Left lung (tissue), 10 donors: ENCODE measurements around the gene ANKRD33. TPM values are rescaled to one million over a fixed set of nuclear protein-coding genes. Genes with fewer than 3 reads are reported as not detected.

Experiments used
- ATAC-seq: fragments of 200-7000 bp; cut with Tn5 transposase; one replicate; pipeline ENCODE4 v1.9.1; 2020; ENCODE audit warnings: moderate library complexity
- DNase-seq, 4 donors: peaks; one replicate each; pipeline ENCODE4 v3.0.0-alpha.2; 2013 to 2020
- H3K27ac ChIP-seq, 2 donors: fragments of 200-600 bp; sonication (generic) in 1 of 2; one replicate each; pipeline versions ENCODE4 v1.5.0 to v1.8.0; 2020 to 2021
- H3K27me3 ChIP-seq, 2 donors: fragments of 200-600 bp; sonication (generic) in 1 of 2; one replicate each; pipeline versions ENCODE4 v1.5.0 to v1.8.0; 2020 to 2021
- H3K36me3 ChIP-seq, 2 donors: fragments of 200-600 bp; sonication (generic) in 1 of 2; one replicate each; pipeline versions ENCODE4 v1.5.0 to v1.8.0; 2020 to 2021
- H3K4me1 ChIP-seq, 2 donors: fragments of 200-600 bp; one replicate each; pipeline ENCODE4 v1.8.0; 2021
- H3K4me3 ChIP-seq, 2 donors: fragments of 200-600 bp; sonication (generic) in 1 of 2; one replicate each; pipeline versions ENCODE4 v1.5.0 to v1.8.0; 2020 to 2021; ENCODE audit warnings: mild to moderate bottlenecking in 1 of 2
- H3K9me3 ChIP-seq, 2 donors: fragments of 200-600 bp; sonication (generic) in 1 of 2; one replicate each; pipeline versions ENCODE4 v1.5.0 to v1.8.0; 2020 to 2021
- CTCF ChIP-seq, 2 donors: fragments of 200-600 bp; sonication (generic) in 1 of 2; IDR thresholded peaks; one replicate each; pipeline versions ENCODE4 v1.5.0 to v1.8.0; 2021; ENCODE audit warnings: antibody characterized with exemption in 2 of 2
- intact Hi-C, 2 donors: fragments of 100-400 bp; cut with DNase I; formaldehyde crosslinking; loops; one replicate each; pipeline versions ENCODE4 v1.11.2 to v1.14.2; 2022
- polyA plus RNA-seq, 6 donors: library from polyadenylated mRNA; unstranded; fragments of 120-200 nt; gene quantifications; one replicate each; pipeline ENCODE4 v1.2.1, GENCODE V29; 2013; ENCODE audit not compliant: insufficient read length in 6 of 6
- total RNA-seq, 2 donors: library from RNA; stranded (reverse); fragmentation: NEBNext Ultra II Directional; extraction: Animal tissue kit (Norgen Biotek cat#: 25700); gene quantifications; one replicate each; pipeline ENCODE4 v1.2.1, GENCODE V29; 2021
- donor health status: DM: no; HTN: yes; CAD: no.
- donor health status: DM: no; HTN: no; CAD: no.

Gene ANKRD33
- total and polyA plus RNA-seq, 8 donors: 0.08 to 0.13 (median 0.08) TPM; not detected in 5

- H3K36me3 ChIP-seq: no peaks in the 10 kb centered on the region
- DNase-seq (no peak), ATAC-seq (no peak)
- intact Hi-C loops: loop anchor here in 1 of 2 donors (5.0 kb wide), 1 partner anchor 93 kb away; no protein-coding TSS in a partner anchor
- peaks cover 11 to 37% of the 10 kb centered on the region in 2 donors for H3K4me1 ChIP-seq
- no peaks in the 10 kb centered on the region for H3K9me3 ChIP-seq
- H3K4me3 ChIP-seq: no peak overlapping the region
- peaks cover 0 to 9% of the 10 kb centered on the region in 2 donors for H3K27me3 ChIP-seq
- no peak for TF ChIP-seq CTCF (IDR thresholded peaks at IDR 0.05)
- H3K27ac ChIP-seq: no peak overlapping the region
Measured at GRCh38 chr12:51889216-51890132, 1.6 kb downstream of the ANKRD33 start.

- Histone ChIP-seq H3K4me1 (peaks cover 11 to 32% of the 10 kb centered on the region in 2 donors), H3K4me3 (no peak overlapping the region), H3K27ac (no peak overlapping the region), H3K36me3 (no peaks in the 10 kb centered on the region), H3K9me3 (no peaks in the 10 kb centered on the region), H3K27me3 (peaks cover 0 to 9% of the 10 kb centered on the region in 2 donors)
- ATAC-seq (no peak), DNase-seq (peak in 1 of 4 donors; percentile 57)
- TF ChIP-seq CTCF (IDR thresholded peaks at IDR 0.05): no peak
- intact Hi-C loops: loop anchor here in 1 of 2 donors (5.0 kb wide), 1 partner anchor 92 kb away; no protein-coding TSS in a partner anchor
Measured at GRCh38 chr12:51890133-51890464, 2.2 kb downstream of the ANKRD33 start.

- DNase-seq (peak in 1 of 4 donors; percentile 67), ATAC-seq (no peak)
- no peaks in the 10 kb centered on the region for H3K9me3 ChIP-seq
- intact Hi-C loops: loop anchor here in 1 of 2 donors (5.0 kb wide), 1 partner anchor 92 kb away; no protein-coding TSS in a partner anchor
- H3K27ac ChIP-seq: no peak overlapping the region
- TF ChIP-seq CTCF (IDR thresholded peaks at IDR 0.05): no peak
- H3K4me1 ChIP-seq: peaks cover 9 to 32% of the 10 kb centered on the region in 2 donors
- H3K36me3 ChIP-seq: no peaks in the 10 kb centered on the region
- no peak overlapping the region for H3K4me3 ChIP-seq
- peaks cover 0 to 9% of the 10 kb centered on the region in 2 donors for H3K27me3 ChIP-seq
Measured at GRCh38 chr12:51890511-51891171, 2.7 kb downstream of the ANKRD33 start.

GRCh38 chr12:51891843-51892242, 3.9 kb downstream of the ANKRD33 start:
- intact Hi-C loops: loop anchor here in 1 of 2 donors (5.0 kb wide), 1 partner anchor 90 kb away; no protein-coding TSS in a partner anchor
- peak in 1 of 2 donors; percentile 35 for TF ChIP-seq CTCF (IDR thresholded peaks at IDR 0.05)
- peaks cover 0 to 32% of the 10 kb centered on the region in 2 donors for H3K4me1 ChIP-seq
- no peak for ATAC-seq
- no peaks in the 10 kb centered on the region for H3K36me3 ChIP-seq
- DNase-seq: no peak
- no peaks in the 10 kb centered on the region for H3K9me3 ChIP-seq
- no peak overlapping the region for H3K27ac ChIP-seq
- H3K27me3 ChIP-seq: peaks cover 0 to 9% of the 10 kb centered on the region in 2 donors
- no peak overlapping the region for H3K4me3 ChIP-seq

GRCh38 chr12:51893786-51894185, 5.9 kb downstream of the ANKRD33 start:
- Histone ChIP-seq H3K27ac (no peak overlapping the region), H3K4me1 (peaks cover 0 to 30% of the 10 kb centered on the region in 2 donors), H3K4me3 (no peak overlapping the region), H3K27me3 (no peaks in the 10 kb centered on the region), H3K36me3 (no peaks in the 10 kb centered on the region), H3K9me3 (no peaks in the 10 kb centered on the region)
- TF ChIP-seq CTCF (IDR thresholded peaks at IDR 0.05): no peak
- ATAC-seq: no peak
- intact Hi-C loops: loop anchor here in 1 of 2 donors (5.0 kb wide), 1 partner anchor 89 kb away; no protein-coding TSS in a partner anchor
- no peak for DNase-seq
